Activated T-cell treated with anti-CD3 and anti-CD28 coated beads, Interleukin-2, amount 50 U/mL, for 4 hours (primary cell): ENCODE measurements around the gene ZNF236. TPM values are rescaled to one million over a fixed set of nuclear protein-coding genes. Genes with fewer than 3 reads are reported as not detected.
"Not testable (repeated sequence)": the region's sequence is repeated elsewhere in the genome, so short reads cannot be mapped to it uniquely, and the experiment has no call there.

ENCODE experiments used
- ATAC-seq, 2 donors: fragments of 200-7000 bp; cut with Tn5 transposase; one replicate each; pipeline ENCODE4 v1.10.0; 2021
- DNase-seq: peaks from one replicate; pipeline ENCODE4 v3.0.0-alpha.2; 2020
- H3K27me3 Mint-ChIP-seq: one replicate; pipeline ENCODE4 v1.8.0; 2021; ENCODE audit warnings: low read depth, mixed read lengths
- H3K36me3 Mint-ChIP-seq: one replicate; pipeline ENCODE4 v1.8.0; 2022; ENCODE audit warnings: mixed read lengths; ENCODE audit not compliant: insufficient read depth
- H3K4me1 Mint-ChIP-seq: one replicate; pipeline ENCODE4 v1.8.0; 2021; ENCODE audit warnings: low read depth, mixed read lengths
- H3K4me3 Mint-ChIP-seq: one replicate; pipeline ENCODE4 v1.8.0; 2021; ENCODE audit warnings: mild to moderate bottlenecking, moderate library complexity, mixed read lengths
- H3K9me3 Mint-ChIP-seq: one replicate; pipeline ENCODE4 v1.8.0; 2021; ENCODE audit warnings: mixed read lengths
- total RNA-seq, 3 donors: library from RNA; stranded (reverse); gene quantifications; one replicate each; pipeline ENCODE4 v1.2.1, GENCODE V29; 2021

ZNF236 gene
- total RNA-seq, 3 donors from 2014 or later, result 13.9 to 16.6 (median 15.5) TPM

DNA sequence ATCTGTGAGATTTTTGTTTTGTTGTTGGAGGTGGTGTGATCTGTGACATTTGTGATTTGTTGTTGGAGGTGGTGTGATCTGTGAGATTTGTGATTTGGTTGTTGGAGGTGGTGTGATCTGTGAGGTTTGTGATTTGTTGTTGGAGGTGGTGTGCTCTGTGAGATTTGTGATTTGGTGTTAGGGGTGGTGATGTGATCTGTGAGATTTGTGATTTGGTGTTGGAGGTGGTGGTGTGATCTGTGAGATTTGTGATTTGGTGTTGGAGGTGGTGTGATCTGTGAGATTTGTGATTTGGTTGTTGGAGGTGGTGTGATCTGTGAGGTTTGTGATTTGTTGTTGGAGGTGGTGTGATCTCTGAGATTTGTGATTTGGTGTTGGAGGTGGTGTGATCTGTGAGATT is 144.9 kb downstream of the ZNF236 start:
- H3K4me1 Mint-ChIP-seq, result peaks cover 32% of the 10 kb centered on the region
- not testable (repeated sequence) for H3K9me3 Mint-ChIP-seq, ATAC-seq, H3K4me3 Mint-ChIP-seq, H3K27me3 Mint-ChIP-seq, DNase-seq
- H3K36me3 Mint-ChIP-seq, result peaks cover 23% of the 10 kb centered on the region

DNA sequence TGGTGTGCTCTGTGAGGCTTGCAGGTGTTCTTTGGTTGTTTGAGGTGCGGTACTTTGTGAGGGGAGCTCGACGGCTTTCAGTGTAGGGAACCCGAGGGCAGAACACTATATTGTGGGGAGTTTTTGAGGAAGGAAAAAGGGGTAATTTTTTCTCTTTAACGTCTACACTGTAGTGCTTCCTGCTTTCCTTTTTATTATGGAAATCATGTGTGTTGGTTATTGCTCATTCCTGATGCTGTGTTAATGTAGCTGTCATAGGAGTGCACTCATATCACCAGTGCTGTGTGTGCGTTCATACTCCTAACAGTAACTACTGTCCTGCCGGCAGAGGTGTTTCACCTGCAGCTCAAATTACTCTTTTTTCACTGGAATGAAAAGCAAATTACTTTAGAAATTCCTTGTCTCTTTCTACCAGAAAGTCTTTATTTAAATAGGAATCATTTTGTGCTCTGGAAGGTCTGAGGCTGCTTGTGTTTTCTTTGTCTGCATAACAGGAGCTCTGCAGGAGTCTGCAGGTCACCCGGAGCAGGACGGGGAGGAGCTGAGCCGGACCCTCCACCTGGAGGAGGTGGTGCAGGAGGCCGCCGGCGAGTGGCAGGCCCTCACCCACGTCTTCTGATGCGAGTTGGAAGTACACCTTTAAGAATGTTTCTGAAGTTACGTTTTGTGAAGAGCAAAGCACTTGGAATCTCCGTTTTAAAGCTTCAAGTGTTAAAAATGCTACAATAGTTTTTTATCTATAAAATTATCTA is 145.5 kb downstream of the ZNF236 start:
- DNase-seq, result no peak
- Mint-ChIP-seq H3K36me3 (peaks cover 17% of the 10 kb centered on the region), H3K27me3 (no peaks in the 10 kb centered on the region), H3K4me3 (no peak overlapping the region), H3K4me1 (peaks cover 26% of the 10 kb centered on the region), H3K9me3 (no peaks in the 10 kb centered on the region)
- no peak for ATAC-seq

DNA sequence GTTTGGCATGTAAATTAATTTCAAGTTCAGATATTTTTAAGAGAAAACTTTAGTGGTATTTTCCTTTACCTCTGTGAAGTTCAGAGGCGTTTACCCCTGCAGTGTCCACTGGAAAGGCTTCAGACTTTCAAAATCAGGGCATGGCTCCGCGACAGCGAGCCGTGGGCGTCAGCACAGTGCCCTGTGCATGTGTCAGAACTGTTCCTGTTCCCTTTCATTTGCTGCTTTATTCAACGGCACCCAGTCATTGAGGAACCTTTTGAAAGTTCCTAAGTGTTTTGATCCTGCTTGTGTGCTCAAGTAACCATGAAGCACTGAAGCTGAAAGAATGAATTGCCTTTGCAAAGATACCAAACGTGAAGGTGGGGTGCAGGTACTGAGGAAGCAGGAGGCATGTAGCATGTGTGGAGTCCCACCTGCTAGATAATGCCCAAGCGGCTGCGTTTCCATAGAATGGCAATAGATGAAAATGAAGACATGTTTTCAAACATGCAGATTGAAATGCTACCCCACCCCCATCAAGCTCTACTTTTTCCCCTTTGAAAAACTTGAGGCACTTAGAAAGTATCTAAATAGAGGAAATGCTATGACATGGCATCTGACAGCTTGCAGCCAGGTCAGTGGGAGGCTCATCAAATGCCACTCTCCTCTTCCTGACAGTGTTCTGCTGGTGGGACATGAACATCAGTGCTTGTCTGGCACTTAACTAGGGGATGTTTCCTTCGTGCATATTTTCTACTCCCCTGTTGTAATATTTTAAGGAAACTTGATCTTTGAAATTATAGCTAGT is 148.6 kb downstream of the ZNF236 start:
- ATAC-seq, result no peak
- Mint-ChIP-seq H3K4me3 (no peak overlapping the region), H3K9me3 (no peaks in the 10 kb centered on the region)

DNA sequence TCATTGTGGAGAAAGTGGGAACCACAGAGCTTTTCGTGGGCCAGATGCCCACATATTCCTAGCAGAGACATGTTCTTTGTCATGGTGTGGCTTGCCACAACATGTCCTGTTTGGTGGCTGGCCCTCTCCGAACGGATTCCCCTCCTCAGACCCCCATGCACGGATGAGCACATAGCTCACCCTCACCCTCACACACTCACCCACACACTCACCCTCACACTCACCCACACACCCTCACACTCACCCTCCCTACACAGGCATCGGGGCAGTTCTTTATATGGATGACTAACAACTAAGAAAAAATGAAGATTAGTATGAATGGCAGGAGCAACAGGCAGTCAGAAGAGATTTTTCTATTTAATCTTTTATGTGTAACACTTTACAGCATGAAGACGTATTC is 149.9 kb downstream of the ZNF236 start:
- Mint-ChIP-seq H3K9me3 (no peaks in the 10 kb centered on the region), H3K4me1 (peaks cover 2% of the 10 kb centered on the region), H3K36me3 (peaks cover 7% of the 10 kb centered on the region), H3K27me3 (no peaks in the 10 kb centered on the region), H3K4me3 (no peak overlapping the region)
- no peak for DNase-seq
- no peak for ATAC-seq

More for the DNA sequence above, 148.6 kb downstream of the ZNF236 start:
- no peaks in the 10 kb centered on the region for H3K27me3 Mint-ChIP-seq
- no peak for DNase-seq
- peaks cover 2% of the 10 kb centered on the region for H3K4me1 Mint-ChIP-seq
- H3K36me3 Mint-ChIP-seq, result peaks cover 7% of the 10 kb centered on the region

DNA sequence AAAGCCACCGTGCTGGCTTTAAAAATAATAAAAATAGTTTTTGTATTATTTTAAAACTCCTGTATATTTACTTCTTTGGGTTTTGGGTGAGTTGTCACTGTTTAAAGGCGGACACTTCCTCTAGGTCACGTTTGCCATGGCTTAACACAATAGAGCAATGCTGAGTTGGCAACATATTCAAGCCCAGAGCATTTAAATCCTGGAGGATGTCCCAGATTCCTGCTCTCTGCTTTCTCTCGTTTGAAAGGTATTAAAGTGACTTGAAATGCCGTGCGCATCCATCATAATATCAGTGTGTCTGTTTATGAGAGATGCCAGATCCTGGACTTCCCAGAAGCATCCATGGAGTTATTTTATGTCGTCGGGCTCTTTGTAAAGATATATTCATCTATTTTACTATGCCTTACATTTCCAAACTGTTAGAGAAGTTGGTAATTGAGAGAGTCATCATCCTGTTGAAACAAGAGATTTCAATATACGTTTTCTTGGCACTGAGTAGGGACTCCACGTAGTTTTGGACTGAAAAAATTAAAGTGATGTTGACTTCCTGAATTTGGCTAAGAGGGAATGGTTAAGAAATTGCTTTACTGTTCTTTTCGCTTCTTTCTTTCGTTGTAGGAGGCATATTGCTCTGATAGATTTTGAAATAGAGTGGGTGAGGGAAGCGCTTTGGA is 150.6 kb downstream of the ZNF236 start:
- Mint-ChIP-seq H3K27me3 (no peaks in the 10 kb centered on the region), H3K36me3 (peaks cover 7% of the 10 kb centered on the region), H3K4me1 (peaks cover 2% of the 10 kb centered on the region), H3K9me3 (no peaks in the 10 kb centered on the region), H3K4me3 (no peak overlapping the region)
- DNase-seq (no peak), ATAC-seq (no peak)

DNA sequence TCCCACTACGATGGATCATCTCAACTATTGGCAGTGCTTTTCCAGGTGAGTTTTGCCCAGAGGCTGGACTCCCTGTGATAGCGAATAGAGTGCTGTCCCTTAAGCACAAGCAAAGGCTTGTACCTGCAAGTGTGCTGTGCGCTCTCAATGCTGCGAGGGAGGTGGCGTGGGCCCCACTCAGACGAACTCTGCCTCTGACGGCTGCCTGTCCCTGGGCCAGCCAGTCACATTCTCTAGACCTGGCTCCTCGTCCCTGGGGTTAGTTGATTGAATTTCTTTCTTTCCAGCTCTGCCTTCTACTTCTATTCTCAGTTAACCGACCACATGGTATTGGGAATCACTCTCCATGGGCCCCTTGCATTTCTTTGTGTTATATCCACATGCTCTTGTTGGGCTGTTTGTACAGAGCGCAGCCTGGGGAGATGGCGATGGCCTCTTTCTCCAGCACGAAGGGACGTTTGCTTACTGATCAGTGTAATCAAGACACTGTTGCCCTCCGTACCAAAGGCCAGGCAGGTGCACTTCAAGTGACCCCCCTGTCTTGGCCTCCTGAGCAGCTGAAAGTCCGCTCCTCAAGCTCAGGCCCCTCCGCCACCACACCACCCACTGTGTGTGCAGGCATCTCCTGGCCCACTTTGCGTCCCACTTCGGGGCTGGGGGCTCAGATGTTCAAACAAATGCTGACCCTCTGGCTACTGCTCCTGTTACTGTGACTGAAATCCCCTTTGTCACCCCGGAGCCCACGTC is 151.3 kb downstream of the ZNF236 start:
- DNase-seq (no peak), ATAC-seq (no peak)
- Mint-ChIP-seq H3K9me3 (no peaks in the 10 kb centered on the region), H3K4me3 (no peak overlapping the region), H3K27me3 (no peaks in the 10 kb centered on the region), H3K36me3 (peaks cover 7% of the 10 kb centered on the region), H3K4me1 (peaks cover 2% of the 10 kb centered on the region)

DNA sequence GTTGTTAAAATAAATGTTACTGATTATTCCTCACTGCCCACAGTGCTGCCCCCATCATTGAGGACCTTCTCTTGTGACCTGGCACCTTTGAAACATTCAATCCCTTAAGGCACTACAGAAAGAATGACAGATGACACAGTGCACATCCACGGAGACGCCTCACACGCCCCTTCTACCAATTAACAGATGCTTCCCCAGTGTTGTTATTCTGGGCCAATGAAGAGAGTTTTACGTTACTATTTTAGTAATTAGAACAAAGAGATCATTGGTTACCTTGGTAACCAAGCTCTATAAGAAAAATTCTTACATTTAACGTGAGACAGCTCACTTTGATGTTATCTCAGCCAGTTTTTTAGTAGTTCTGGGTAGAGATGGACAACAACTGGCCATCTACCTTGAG is 152.0 kb downstream of the ZNF236 start:
- no peak overlapping the region for H3K4me3 Mint-ChIP-seq
- H3K4me1 Mint-ChIP-seq, result peaks cover 2% of the 10 kb centered on the region
- H3K36me3 Mint-ChIP-seq, result peaks cover 7% of the 10 kb centered on the region
- no peaks in the 10 kb centered on the region for H3K9me3 Mint-ChIP-seq
- no peak for DNase-seq
- ATAC-seq, result no peak
- H3K27me3 Mint-ChIP-seq, result no peaks in the 10 kb centered on the region

DNA sequence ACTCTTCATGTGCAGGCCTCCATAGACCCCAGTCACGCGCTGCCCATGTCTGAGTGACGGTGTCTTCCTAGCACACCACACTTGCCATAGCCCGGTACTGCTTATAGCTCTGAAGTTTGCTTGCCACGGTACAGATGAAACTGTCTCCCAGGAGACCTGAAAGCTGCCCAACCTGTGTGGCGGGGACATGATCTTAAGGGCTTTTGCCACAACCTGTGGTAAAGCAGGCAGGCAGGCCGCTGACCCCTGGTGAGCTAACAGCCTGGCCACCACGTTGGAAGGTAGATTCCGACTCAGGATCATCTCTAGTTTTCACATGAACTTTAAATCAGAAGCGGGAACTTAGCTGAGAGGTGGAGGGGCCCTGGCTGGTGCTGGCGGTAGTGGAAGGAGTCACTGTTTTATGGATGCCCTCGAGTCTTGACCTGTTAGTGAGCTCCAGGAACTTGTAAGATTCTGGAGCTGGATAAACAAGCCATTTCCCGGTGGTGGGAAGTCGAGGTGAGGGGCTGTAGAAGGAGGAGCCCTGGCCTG is 153.3 kb downstream of the ZNF236 start:
- ATAC-seq (no peak), DNase-seq (no peak)
- H3K27me3 Mint-ChIP-seq, result no peaks in the 10 kb centered on the region
- H3K4me1 Mint-ChIP-seq, result peaks cover 2% of the 10 kb centered on the region
- no peak overlapping the region for H3K4me3 Mint-ChIP-seq
- no peaks in the 10 kb centered on the region for H3K9me3 Mint-ChIP-seq
- H3K36me3 Mint-ChIP-seq, result peaks cover 7% of the 10 kb centered on the region

DNA sequence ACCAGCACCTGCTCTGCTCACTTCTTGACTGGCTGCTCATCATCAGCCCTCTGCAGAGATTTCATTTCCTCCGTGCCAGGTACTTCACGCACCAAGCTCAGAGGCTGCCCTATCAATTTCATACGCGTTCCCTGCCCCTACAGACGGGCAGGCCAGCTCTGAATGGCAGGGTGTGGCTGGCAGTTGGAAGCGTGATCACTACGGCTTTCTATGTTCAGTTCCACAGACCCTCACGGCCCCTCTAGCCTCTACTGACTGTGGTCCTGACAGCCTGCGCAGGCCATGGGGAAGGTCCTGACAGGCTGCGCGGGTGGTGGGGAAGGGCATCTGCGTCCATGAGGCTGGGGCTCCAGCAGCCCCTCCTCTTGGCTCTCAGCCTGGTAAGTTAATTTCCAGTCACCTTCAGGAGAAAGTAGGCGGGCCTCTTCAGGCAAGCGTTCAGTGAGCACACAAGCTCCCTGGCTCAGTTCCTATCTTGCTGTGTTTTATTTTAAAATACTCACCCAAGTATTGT is 154.8 kb downstream of the ZNF236 start:
- ATAC-seq (no peak), DNase-seq (no peak)
- H3K4me3 Mint-ChIP-seq, result no peak overlapping the region
- no peaks in the 10 kb centered on the region for H3K9me3 Mint-ChIP-seq
- no peaks in the 10 kb centered on the region for H3K27me3 Mint-ChIP-seq
- no peaks in the 10 kb centered on the region for H3K4me1 Mint-ChIP-seq
- peaks cover 7% of the 10 kb centered on the region for H3K36me3 Mint-ChIP-seq

DNA sequence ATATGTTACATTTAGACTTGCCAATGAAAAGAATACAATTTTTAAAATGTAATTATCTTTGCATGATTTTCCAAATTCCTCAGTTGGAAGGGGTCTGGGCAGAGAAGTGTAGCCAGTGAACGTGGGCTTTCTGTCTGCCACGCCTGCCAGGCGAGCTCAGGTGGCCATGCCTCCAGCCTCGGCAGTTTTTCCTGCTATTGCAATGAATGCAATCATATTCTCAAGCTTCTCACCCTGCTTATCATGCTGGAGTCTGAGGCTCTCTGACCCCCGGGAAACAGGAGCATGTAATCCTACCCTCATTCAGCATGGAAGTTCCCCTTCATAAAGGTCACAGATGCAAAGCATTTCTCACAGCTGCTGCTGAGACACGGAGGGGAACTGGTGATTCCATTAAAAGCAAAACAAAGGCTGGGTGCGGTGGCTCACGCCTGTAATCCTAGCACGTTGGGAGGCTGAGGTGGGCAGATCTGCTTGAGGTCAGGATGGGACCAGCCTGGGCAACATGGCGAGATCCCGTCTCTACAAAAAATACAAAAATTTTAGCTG is 155.4 kb downstream of the ZNF236 start:
- H3K9me3 Mint-ChIP-seq, result no peaks in the 10 kb centered on the region
- DNase-seq, result no peak
- H3K4me1 Mint-ChIP-seq, result no peaks in the 10 kb centered on the region
- ATAC-seq, result no peak
- no peaks in the 10 kb centered on the region for H3K27me3 Mint-ChIP-seq
- peaks cover 7% of the 10 kb centered on the region for H3K36me3 Mint-ChIP-seq
- no peak overlapping the region for H3K4me3 Mint-ChIP-seq

DNA sequence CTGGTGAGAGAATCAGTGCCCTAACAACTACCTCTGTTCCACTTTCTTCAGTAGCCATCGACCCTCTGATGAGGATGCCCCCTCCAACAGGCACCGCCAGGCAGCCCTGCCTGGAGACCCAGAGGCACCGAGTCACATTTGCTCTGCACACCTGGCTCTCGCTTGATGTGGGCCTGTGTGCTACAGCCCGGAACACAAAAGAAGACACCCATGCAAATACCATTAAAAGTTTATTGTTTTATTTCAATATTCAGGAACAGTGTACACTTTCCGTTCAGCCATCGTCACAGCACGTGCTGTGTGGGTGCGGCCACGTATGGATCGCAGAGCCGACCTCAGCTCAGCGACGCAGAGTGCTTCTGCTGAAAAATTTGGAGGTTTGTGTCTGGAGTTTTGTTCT is 156.3 kb downstream of the ZNF236 start:
- DNase-seq, result no peak
- Mint-ChIP-seq H3K27me3 (no peaks in the 10 kb centered on the region), H3K36me3 (peaks cover 4% of the 10 kb centered on the region), H3K4me1 (peaks cover 7% of the 10 kb centered on the region), H3K9me3 (no peaks in the 10 kb centered on the region), H3K4me3 (no peak overlapping the region)
- ATAC-seq, result no peak

DNA sequence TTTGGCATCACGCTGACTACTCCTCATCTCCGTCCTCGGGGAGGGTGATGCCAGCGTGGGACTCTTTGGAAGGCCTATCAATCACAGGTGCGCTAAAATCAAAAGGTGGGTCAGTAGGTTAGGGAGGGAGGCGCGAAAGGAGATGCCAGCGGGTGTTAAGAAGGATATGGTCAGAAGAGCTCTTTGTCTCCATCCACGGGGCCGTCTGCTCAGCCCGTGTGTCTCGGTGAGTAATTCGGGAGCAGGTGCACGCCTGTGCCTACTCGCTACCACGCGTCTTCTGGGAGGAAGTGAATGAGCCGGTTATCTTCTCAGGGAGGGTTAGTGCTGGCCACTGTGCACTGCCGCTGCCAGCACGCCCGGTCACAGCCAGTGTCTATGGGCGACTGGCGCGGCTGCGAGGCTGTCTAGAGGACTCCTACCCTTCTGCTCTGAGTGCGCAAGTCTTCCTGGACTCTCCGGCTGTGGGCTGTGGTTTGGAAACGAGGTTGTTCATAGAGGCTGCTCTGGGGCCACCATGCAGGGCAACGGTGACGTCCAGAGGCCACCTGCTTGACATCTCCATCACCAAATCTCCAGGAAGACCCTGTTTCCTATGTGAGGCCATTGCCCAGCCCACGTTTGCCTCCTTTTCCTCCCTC is 156.9 kb downstream of the ZNF236 start:
- Mint-ChIP-seq H3K9me3 (no peaks in the 10 kb centered on the region), H3K27me3 (no peaks in the 10 kb centered on the region), H3K36me3 (peaks cover 4% of the 10 kb centered on the region), H3K4me3 (no peak overlapping the region), H3K4me1 (peaks cover 8% of the 10 kb centered on the region)
- DNase-seq, result no peak
- ATAC-seq, result no peak

DNA sequence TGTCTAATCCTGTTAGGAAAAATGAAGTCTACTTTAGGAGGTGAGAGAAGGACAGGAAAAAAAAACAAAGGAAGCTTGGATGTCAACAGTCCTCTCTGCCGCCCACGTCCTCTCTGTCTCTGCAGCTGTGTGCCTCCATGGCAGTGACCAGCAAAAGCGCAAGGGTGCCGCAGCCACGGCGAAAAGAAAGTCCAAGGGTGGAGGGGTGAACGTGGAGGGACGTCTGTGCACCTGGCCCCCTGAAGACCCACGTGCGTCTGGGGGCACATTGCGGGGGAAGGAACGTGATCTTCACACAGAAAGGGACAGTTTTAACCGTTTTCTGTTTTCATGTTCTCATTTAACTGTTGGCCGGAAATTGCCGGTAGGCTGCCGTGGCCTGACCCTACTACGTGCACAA is 157.5 kb downstream of the ZNF236 start:
- Mint-ChIP-seq H3K27me3 (no peaks in the 10 kb centered on the region), H3K36me3 (peaks cover 4% of the 10 kb centered on the region), H3K9me3 (no peaks in the 10 kb centered on the region), H3K4me3 (no peak overlapping the region), H3K4me1 (peaks cover 8% of the 10 kb centered on the region)
- no peak for ATAC-seq
- no peak for DNase-seq
